GM10266 (cell line): Measurements from ENCODE around the gene CACNG7.
A peak's percentile ranks its signal among the peaks of the same experiment; 100 is the strongest.

Experiments
- DNase-seq: peaks from one replicate; pipeline ENCODE4 v3.0.0; 2012; ENCODE audit errors: extremely low spot score
- TF ChIP-seq, protein P1 (sequence below): IDR thresholded peaks from 2 replicates; pipeline ENCODE4 v1.5.1; 2012; ENCODE audit warnings: mild to moderate bottlenecking, low read depth; ENCODE audit not compliant: control insufficient read depth, insufficient read depth; ENCODE audit errors: missing control alignments

The CACNG7 gene

DNA sequence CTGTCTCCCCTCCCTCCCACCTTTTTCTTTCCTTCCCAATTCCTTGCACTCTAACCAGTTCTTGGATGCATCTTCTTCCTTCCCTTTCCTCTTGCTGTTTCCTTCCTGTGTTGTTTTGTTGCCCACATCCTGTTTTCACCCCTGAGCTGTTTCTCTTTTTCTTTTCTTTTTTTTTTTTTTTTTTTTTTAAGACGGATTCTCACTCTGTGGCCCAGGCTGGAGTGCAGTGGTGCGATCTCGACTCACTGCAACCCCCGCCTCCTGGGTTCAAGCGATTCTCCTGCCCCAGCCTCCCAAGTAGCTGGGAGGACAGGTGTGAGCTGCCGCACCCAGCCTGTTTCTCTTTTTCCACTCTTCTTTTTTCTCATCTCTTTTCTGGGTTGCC lies 34.5 kb upstream of the CACNG7 start:
- TF ChIP-seq, protein P1, sequence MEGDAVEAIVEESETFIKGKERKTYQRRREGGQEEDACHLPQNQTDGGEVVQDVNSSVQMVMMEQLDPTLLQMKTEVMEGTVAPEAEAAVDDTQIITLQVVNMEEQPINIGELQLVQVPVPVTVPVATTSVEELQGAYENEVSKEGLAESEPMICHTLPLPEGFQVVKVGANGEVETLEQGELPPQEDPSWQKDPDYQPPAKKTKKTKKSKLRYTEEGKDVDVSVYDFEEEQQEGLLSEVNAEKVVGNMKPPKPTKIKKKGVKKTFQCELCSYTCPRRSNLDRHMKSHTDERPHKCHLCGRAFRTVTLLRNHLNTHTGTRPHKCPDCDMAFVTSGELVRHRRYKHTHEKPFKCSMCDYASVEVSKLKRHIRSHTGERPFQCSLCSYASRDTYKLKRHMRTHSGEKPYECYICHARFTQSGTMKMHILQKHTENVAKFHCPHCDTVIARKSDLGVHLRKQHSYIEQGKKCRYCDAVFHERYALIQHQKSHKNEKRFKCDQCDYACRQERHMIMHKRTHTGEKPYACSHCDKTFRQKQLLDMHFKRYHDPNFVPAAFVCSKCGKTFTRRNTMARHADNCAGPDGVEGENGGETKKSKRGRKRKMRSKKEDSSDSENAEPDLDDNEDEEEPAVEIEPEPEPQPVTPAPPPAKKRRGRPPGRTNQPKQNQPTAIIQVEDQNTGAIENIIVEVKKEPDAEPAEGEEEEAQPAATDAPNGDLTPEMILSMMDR: no peak

DNA sequence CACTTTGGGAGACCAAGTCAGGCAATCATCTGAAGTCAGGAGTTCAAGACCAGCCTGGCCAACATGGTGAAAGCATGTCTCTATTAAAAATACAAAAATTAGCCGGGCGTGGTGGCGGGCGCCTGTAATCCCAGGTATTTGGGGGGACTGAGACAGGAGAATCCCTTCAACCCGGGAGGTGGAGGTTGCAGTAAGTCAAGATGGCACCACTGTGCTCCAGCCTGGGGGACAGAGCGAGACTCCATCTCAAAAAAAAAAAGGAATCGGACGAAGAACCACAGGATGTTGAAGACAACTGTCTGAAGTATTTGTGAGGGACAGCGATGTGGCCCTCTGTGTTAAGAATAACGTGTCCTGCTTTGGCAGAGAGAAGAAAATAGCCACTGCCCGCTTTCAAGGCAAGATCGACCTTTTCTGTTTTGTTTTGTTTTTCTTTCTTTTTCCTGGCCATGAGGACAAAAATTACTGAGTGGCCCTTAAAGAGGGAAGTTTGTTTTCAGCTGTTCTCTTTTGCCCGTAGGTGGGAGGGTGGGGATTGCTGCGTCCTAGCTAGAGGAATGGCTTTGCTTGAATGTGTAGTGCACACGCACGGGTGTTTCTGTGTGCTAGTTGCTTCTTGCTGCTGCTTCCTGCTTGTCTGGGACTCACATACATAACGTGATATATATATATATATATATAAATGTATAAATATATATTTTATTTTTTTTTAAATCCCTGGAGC lies 33.3 kb upstream of the CACNG7 start:
- no peak for DNase-seq
- TF ChIP-seq, protein P1: no peak

More for the DNA sequence above, 34.5 kb upstream of the CACNG7 start:
- DNase-seq: no peak

DNA sequence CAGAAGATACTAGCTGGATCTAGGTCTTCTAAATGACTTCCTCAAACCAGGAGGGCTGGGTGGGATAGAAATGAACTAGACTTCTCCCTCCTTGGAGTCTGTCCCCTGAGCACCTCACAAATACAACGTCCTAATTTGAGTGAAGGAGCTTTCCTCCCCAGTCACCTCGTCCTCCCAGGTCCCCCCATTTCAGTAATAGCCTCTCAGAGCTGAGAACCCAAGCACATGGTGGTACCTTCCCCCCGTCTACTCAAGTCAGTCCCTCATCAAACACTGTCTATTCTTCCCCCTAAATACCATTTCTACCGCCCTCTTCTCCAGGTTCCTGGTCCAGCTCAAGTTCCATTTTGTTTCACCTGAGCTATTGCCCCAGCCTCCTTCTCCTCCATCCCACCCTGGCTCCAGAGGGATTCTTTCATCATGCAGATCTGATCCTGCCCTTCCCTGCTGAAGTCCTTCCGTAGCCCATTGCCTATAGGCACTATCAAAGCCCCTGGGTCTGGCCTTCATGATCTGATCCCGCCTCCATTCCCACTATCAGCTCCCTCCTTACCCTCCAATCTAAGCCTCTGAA lies 32.3 kb upstream of the CACNG7 start:
- TF ChIP-seq, protein P1: no peak

GRCh38 chr19:53877361-53877766 lies 31.7 kb upstream of the CACNG7 start:
- TF ChIP-seq, protein P1: no peak
- DNase-seq: no peak

More for the DNA sequence above, 32.3 kb upstream of the CACNG7 start:
- DNase-seq: no peak

DNA sequence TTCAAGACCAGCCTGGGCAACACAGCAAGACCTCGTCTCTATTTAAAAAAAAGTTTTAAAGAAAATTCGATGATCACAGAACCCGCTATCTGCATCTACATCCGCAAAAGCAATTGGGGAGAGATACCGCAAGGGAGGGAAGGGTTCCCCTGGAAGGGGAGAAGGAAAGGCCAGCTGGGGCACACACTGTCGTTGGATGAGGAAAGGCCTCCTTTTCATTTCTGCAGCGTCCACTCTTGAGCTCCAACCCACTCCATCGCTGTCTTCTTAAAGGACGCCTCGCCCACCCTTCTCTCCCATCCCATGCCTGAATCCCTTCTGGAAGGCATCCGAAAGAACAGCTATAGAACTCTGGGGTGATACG lies 30.3 kb upstream of the CACNG7 start:
- no peak for DNase-seq
- TF ChIP-seq, protein P1: no peak

DNA sequence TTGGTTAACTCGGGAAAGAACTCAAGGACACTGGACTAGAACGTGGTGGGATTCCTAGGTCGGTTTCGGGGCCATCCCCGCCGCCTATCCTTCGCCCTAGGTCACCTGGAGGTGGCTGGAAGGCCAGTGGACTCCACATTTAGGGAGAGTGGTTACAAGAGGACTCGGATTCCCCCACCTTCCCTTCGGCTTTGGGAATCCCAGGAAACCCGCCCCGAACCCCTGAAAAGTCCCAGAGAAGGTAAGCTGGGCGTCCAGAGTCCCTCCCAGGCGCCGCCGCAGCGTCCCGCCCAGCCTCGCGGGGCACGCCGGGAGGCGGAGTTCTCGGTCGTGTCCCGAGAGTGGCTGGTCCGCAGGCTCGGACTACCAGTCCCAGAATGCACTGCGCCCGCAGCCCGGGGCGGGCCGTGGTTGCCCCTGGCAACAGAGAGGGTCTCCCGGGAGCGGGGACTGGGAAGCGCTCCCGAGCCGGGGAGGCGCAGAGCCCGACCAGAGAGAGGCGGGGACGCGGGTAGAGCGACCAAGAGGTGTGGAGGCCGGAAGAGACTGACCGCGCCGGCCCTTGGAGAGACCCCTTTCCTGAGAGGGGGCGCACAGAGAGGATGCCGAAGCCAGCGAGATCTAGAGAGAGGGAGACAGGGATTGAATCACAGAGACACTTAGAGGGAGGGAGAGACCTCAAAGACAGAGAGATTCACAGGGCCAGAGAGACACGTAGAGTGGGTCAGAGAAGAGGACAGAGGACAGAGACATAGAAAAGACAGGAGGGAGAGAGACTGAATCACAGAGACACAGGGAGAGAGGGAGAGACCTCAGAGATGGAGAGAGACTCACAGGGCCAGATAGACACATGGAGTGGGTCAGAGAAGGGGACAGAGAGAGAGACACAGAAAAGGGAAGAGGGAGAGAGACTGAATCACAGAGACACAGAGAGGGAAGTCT lies 29.7 kb upstream of the CACNG7 start:
- DNase-seq: peak; percentile 91
- TF ChIP-seq, protein P1: no peak
